GM12891 (cell line): Measurements from ENCODE around the gene THTPA.
"Not testable (repeated sequence)": the region's sequence is repeated elsewhere in the genome, so short reads cannot be mapped to it uniquely, and the experiment has no call there.

ENCODE experiments used
- DNase-seq: peaks from one replicate; pipeline ENCODE4 v3.0.0; 2011; ENCODE audit warnings: low spot score; ENCODE audit not compliant: insufficient read length
- FAIRE-seq: peaks from 2 replicates; lab custom pipeline; 2011; peaks lifted over from hg19 to GRCh38; lab: Jason Lieb, UNC
- PAX5 ChIP-seq: IDR thresholded peaks from 2 replicates; pipeline ENCODE4 v1.6.1; 2011; ENCODE audit warnings: low read length, moderate library complexity, mild to moderate bottlenecking; ENCODE audit not compliant: insufficient read depth, severe bottlenecking
- POLR2A ChIP-seq: IDR thresholded peaks from 2 replicates; pipeline ENCODE4 v1.6.1; 2011; ENCODE audit warnings: low read depth, low read length, control low read depth
- POLR2AphosphoS5 ChIP-seq: IDR thresholded peaks from 2 replicates; pipeline ENCODE4 v1.6.1; 2011; ENCODE audit warnings: low read depth, low read length, control low read depth
- POU2F2 ChIP-seq: IDR thresholded peaks from 2 replicates; pipeline ENCODE4 v1.6.1; 2011; ENCODE audit warnings: low read depth, mild to moderate bottlenecking, control low read depth, low read length, moderate library complexity
- SPI1 ChIP-seq: IDR thresholded peaks from 2 replicates; pipeline ENCODE4 v1.6.1; 2011; ENCODE audit warnings: low read depth, low read length, control low read depth
- TAF1 ChIP-seq: IDR thresholded peaks from 2 replicates; pipeline ENCODE4 v1.6.1; 2011; ENCODE audit warnings: low read depth, low read length, control low read depth

THTPA gene

DNA sequence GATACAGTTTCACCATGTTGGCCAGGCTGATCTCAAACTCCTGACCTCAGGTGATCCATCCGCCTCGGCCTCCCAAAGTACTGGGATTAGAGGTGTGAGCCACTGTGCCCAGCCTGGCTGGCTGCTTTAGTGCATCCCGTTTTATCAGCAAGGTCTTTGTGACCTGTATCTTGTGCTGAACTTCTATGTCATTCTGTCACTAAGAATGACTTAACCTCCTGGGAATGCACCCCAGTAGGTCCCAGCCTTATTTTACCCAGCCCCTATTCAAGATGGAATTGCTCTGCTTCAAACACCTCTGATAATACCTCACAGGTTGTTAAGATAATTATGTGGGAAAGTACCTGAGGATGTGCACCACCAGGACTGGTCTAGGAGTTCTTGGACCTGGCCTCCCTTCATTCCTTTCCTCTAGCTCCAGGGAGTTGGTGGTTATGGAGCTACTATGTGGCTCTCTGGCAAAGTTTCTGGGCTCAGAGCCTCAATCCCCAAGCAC is 48.7 kb downstream of the THTPA start:
- no peak for FAIRE-seq
- no peak for TF ChIP-seq POLR2AphosphoS5
- no peak for TF ChIP-seq TAF1
- no peak for DNase-seq

DNA sequence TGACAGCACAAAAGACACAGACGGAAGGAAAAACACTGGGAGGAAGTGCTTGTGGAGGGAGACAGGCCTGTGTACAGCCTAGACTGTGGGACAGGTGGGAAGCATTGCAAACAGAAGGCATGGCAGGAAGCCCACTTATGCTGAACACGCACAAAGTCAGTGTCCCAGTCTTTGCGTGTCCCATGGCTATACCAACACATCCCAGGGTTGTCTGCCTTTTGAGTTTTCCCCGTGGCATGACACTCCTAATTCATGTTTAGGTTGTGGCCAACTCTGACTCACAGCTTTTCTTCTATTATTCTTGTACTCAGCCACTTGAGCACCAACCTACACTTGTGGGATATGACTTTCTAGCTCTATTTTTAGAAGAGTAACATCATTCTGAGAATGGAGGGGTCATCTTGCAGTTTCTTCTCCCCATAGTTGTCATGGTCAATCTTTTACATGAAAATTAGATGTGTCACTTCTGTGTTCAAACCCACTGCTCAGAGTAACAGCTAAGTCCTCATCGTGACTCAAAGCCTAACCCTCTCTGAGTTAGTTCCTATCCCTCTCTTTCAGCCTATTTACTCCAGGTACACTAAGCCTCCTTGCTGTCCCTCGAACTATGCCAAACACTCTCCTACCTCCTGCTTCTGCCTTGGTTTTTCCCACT is 50.0 kb downstream of the THTPA start:
- TF ChIP-seq POLR2A (peak; percentile 51; the same call in 1 of the 2 replicates), PAX5 (no peak), SPI1 (peak; percentile 74), POLR2AphosphoS5 (peak; percentile 71; the same call in 1 of the 2 replicates), TAF1 (0 out of 2 replicates have a peak, but pooled peaks have one; percentile 47), POU2F2 (no peak; the same call in 1 of the 2 replicates)
- peak; percentile 78 for FAIRE-seq
- peak; percentile 32 for DNase-seq

DNA sequence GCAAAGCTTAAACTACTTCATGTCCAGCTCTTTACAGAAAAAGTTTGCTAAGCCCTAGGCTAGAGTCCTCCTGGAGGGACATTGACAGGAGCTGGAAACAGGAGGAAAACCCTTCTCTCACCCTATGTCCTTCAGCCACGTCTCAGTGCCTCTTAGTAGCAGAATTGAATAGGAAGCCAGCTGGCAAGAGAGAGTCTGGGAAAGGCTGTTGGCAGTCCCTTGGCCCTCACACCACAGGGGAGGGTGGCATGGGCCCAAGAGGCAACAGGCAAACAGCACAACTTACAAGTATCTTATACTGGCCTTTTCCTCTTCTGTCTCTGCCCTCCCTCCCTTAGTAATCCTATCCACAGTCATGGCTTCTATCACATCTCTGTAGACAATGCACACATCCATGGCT is 52.4 kb downstream of the THTPA start:
- DNase-seq (no peak), FAIRE-seq (no peak)
- no peak for TF ChIP-seq PAX5
- no peak for TF ChIP-seq SPI1
- TF ChIP-seq POLR2AphosphoS5 = no peak
- no peak for TF ChIP-seq TAF1
- TF ChIP-seq POLR2A = no peak
- TF ChIP-seq POU2F2 = no peak

DNA sequence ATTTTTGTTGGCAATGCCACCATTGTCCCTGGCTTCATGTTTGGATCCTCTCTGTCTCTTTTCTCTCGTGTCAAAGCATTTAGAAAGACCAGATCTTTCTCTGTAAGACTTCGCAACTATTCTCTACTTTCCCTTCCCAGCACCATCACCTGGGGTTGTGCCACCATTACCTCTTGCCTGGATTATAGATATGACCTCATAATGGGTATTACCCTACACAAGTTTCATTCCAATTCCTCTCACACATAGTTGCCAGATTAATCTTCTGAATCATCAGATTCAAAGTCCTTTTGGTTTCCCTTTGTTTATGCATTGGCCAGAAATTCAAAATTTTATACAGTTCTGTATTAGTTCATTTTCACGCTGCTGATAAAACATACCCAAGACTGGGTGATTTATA is 52.9 kb downstream of the THTPA start:
- FAIRE-seq (no peak), DNase-seq (no peak)
- no peak for TF ChIP-seq POLR2AphosphoS5
- TF ChIP-seq PAX5 = no peak
- no peak for TF ChIP-seq POU2F2
- no peak for TF ChIP-seq TAF1
- no peak for TF ChIP-seq SPI1
- no peak for TF ChIP-seq POLR2A

DNA sequence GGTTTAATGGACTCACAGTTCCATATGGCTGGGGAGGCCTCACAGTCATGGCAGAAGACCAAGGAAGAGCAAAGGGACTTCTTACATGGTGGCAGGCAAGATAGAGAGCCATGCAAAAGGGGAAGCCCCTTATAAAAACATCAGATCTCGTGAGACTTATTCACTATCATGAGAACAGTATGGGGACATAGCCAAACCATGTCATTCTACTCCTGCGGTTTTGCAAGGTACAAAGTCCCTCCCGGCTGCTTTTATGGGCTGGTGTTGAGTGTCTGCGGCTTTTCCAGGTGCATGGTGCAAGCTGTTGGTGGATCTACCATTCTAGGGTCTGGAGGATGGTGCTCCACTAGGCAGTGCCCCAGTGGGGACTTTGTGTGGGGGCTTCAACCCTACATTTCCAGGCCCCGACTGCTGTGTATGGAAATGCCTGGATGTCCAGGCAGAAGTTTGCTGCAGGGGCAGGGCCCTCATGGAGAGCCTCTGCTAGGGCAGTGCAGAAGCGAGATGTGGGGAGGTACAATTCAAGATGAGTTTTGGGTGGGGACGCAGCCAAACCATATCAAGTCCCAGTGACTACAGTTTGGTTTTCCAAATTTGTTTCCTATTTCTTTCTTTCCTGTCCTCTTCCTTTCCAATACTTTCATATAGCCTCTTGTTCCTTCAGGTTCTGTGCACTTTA is 53.5 kb downstream of the THTPA start:
- DNase-seq, FAIRE-seq: not testable (repeated sequence)
